HepG2 (cell line): ENCODE measurements around the gene METTL27. TPM values are rescaled to one million over a fixed set of nuclear protein-coding genes. Genes with fewer than 3 reads are reported as not detected.
A peak's percentile ranks its signal among the peaks of the same experiment; 100 is the strongest.

ENCODE experiments used
- GATA4 ChIP-seq: sonication (generic); IDR thresholded peaks from 2 replicates; pipeline ENCODE4 v1.6.1; 2016; ENCODE audit warnings: antibody characterized with exemption, low read depth, borderline replicate concordance
- HMG20B ChIP-seq: conservative IDR thresholded peaks from 2 replicates; pipeline ENCODE4 v1.6.1; 2016; ENCODE audit warnings: missing genetic modification reagents, missing compliant biosample characterization
- KLF11 ChIP-seq: IDR thresholded peaks from 2 replicates; pipeline ENCODE4 v1.6.1; 2016; ENCODE audit warnings: missing compliant biosample characterization
- MLLT10 ChIP-seq: sonication (generic); formaldehyde crosslinking; IDR thresholded peaks from 2 replicates; pipeline ENCODE4 v1.4.0; 2020; ENCODE audit warnings: missing genetic modification reagents
- MXD4 ChIP-seq: IDR thresholded peaks from 2 replicates; pipeline ENCODE4 v1.6.1; 2016; ENCODE audit warnings: mild to moderate bottlenecking, missing biosample characterization, missing genetic modification reagents
- NR2F6 ChIP-seq, 2 experiments: IDR thresholded peaks; 2 replicates each; pipeline ENCODE4 v1.6.1; 2016; ENCODE audit warnings: antibody characterized with exemption in 1 of 2, mild to moderate bottlenecking in 1 of 2
- POLR2G ChIP-seq: fragments of 200-400 bp; formaldehyde crosslinking; IDR thresholded peaks from 2 replicates; pipeline ENCODE4 v1.6.1; 2018; ENCODE audit warnings: mild to moderate bottlenecking, low read depth, low read length, moderate library complexity
- SMAD9 ChIP-seq: sonication (generic); formaldehyde crosslinking; IDR thresholded peaks from 2 replicates; pipeline ENCODE4 v1.5.1; 2020; ENCODE audit warnings: mild to moderate bottlenecking, missing genetic modification reagents
- WIZ ChIP-seq: sonication (generic); formaldehyde crosslinking; IDR thresholded peaks from 2 replicates; pipeline ENCODE4 v1.5.1; 2020; ENCODE audit warnings: mild to moderate bottlenecking, missing genetic modification reagents
- ZNF207 ChIP-seq: fragments of 450-650 bp; IDR thresholded peaks from 2 replicates; pipeline ENCODE4 v1.6.1; 2016; ENCODE audit warnings: antibody characterized with exemption, borderline replicate concordance
- ZNF724P ChIP-seq: sonication (generic); formaldehyde crosslinking; IDR thresholded peaks from 2 replicates; pipeline ENCODE4 v1.8.0; 2022; ENCODE audit warnings: missing genetic modification reagents, borderline replicate concordance
- ZSCAN30 ChIP-seq: sonication (generic); formaldehyde crosslinking; IDR thresholded peaks from 2 replicates; pipeline ENCODE4 v1.5.0; 2020; ENCODE audit warnings: mild to moderate bottlenecking, missing genetic modification reagents
- polyA plus RNA-seq, 8 experiments: library from polyadenylated mRNA; depleted of rRNA in 3 of 8; stranded (reverse) in 7 of 8; unstranded in 1 of 8; fragments of >200 nt; fragmentation: Illumina TruSeq in 4 of 8; extraction: Trizol in 4 of 8; gene quantifications; 2 replicates each; pipeline versions ENCODE4 v1.2.1 to v1.2.3, GENCODE V29; 2011 to 2016; ENCODE audit warnings: low read depth in 4 of 8, missing spikeins in 1 of 8, mixed read lengths in 1 of 8; ENCODE audit not compliant: insufficient read depth in 1 of 8
- total RNA-seq, 5 experiments: library from RNA; depleted of rRNA; stranded (reverse); fragments of >200 nt; fragmentation: Illumina TruSeq; extraction: Trizol; gene quantifications; 2 replicates each; pipeline ENCODE4 v1.2.3, GENCODE V29; 2016; ENCODE audit warnings: low read depth in 1 of 5
- TF ChIP-seq, protein P1 (sequence below): sonication (generic); formaldehyde crosslinking; IDR thresholded peaks from 2 replicates; pipeline ENCODE4 v1.5.1; 2020; ENCODE audit warnings: mild to moderate bottlenecking, missing genetic modification reagents, borderline replicate concordance
- TF ChIP-seq, protein P2 (sequence below): sonication (generic); formaldehyde crosslinking; IDR thresholded peaks from 2 replicates; pipeline ENCODE4 v1.8.0; 2023; ENCODE audit warnings: mild to moderate bottlenecking, missing genetic modification reagents
- TF ChIP-seq, protein P3 (sequence below), 2 experiments: sonication (generic) in 1 of 2; formaldehyde crosslinking in 1 of 2; IDR thresholded peaks; 2 replicates each; pipeline versions ENCODE4 v1.4.0 to v1.6.1; 2016 to 2020; ENCODE audit warnings: borderline replicate concordance in 1 of 2, low read depth in 1 of 2, mild to moderate bottlenecking in 1 of 2, missing genetic modification reagents in 1 of 2
- TF ChIP-seq, protein P4 (sequence below): sonication (generic); formaldehyde crosslinking; conservative IDR thresholded peaks from 2 replicates; pipeline ENCODE4 v1.8.0; 2022; ENCODE audit warnings: mild to moderate bottlenecking, moderate library complexity, missing genetic modification reagents

METTL27 gene
- total and polyA plus RNA-seq, 2 of the 13 experiments (the other 11 are each of a cell fraction or from before 2014, with no cell fraction given), result 2.0 to 3.0 TPM

DNA sequence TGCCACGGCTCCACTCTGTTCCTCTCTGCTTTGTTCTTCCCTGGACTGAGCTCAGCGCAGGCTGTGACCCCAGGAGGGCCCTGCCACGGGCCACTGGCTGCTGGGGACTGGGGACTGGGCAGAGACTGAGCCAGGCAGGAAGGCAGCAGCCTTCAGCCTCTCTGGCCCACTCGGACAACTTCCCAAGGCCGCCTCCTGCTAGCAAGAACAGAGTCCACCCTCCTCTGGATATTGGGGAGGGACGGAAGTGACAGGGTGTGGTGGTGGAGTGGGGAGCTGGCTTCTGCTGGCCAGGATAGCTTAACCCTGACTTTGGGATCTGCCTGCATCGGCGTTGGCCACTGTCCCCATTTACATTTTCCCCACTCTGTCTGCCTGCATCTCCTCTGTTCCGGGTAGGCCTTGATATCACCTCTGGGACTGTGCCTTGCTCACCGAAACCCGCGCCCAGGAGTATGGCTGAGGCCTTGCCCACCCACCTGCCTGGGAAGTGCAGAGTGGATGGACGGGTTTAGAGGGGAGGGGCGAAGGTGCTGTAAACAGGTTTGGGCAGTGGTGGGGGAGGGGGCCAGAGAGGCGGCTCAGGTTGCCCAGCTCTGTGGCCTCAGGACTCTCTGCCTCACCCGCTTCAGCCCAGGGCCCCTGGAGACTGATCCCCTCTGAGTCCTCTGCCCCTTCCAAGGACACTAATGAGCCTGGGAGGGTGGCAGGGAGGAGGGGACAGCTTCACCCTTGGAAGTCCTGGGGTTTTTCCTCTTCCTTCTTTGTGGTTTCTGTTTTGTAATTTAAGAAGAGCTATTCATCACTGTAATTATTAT, 10.3 kb downstream of the METTL27 start (continued):
- TF ChIP-seq, protein P1, sequence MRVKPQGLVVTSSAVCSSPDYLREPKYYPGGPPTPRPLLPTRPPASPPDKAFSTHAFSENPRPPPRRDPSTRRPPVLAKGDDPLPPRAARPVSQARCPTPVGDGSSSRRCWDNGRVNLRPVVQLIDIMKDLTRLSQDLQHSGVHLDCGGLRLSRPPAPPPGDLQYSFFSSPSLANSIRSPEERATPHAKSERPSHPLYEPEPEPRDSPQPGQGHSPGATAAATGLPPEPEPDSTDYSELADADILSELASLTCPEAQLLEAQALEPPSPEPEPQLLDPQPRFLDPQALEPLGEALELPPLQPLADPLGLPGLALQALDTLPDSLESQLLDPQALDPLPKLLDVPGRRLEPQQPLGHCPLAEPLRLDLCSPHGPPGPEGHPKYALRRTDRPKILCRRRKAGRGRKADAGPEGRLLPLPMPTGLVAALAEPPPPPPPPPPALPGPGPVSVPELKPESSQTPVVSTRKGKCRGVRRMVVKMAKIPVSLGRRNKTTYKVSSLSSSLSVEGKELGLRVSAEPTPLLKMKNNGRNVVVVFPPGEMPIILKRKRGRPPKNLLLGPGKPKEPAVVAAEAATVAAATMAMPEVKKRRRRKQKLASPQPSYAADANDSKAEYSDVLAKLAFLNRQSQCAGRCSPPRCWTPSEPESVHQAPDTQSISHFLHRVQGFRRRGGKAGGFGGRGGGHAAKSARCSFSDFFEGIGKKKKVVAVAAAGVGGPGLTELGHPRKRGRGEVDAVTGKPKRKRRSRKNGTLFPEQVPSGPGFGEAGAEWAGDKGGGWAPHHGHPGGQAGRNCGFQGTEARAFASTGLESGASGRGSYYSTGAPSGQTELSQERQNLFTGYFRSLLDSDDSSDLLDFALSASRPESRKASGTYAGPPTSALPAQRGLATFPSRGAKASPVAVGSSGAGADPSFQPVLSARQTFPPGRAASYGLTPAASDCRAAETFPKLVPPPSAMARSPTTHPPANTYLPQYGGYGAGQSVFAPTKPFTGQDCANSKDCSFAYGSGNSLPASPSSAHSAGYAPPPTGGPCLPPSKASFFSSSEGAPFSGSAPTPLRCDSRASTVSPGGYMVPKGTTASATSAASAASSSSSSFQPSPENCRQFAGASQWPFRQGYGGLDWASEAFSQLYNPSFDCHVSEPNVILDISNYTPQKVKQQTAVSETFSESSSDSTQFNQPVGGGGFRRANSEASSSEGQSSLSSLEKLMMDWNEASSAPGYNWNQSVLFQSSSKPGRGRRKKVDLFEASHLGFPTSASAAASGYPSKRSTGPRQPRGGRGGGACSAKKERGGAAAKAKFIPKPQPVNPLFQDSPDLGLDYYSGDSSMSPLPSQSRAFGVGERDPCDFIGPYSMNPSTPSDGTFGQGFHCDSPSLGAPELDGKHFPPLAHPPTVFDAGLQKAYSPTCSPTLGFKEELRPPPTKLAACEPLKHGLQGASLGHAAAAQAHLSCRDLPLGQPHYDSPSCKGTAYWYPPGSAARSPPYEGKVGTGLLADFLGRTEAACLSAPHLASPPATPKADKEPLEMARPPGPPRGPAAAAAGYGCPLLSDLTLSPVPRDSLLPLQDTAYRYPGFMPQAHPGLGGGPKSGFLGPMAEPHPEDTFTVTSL (CRISPR knock-in tag), result no peak
- TF ChIP-seq, protein P2, sequence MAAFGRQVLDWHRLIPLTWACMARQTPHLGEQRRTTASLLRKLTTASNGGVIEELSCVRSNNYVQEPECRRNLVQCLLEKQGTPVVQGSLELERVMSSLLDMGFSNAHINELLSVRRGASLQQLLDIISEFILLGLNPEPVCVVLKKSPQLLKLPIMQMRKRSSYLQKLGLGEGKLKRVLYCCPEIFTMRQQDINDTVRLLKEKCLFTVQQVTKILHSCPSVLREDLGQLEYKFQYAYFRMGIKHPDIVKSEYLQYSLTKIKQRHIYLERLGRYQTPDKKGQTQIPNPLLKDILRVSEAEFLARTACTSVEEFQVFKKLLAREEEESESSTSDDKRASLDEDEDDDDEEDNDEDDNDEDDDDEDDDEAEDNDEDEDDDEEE (CRISPR knock-in tag), result no peak
- TF ChIP-seq, protein P3, sequence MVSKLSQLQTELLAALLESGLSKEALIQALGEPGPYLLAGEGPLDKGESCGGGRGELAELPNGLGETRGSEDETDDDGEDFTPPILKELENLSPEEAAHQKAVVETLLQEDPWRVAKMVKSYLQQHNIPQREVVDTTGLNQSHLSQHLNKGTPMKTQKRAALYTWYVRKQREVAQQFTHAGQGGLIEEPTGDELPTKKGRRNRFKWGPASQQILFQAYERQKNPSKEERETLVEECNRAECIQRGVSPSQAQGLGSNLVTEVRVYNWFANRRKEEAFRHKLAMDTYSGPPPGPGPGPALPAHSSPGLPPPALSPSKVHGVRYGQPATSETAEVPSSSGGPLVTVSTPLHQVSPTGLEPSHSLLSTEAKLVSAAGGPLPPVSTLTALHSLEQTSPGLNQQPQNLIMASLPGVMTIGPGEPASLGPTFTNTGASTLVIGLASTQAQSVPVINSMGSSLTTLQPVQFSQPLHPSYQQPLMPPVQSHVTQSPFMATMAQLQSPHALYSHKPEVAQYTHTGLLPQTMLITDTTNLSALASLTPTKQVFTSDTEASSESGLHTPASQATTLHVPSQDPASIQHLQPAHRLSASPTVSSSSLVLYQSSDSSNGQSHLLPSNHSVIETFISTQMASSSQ (IDR thresholded peaks at IDR 0.05; ENCODE audit: low read depth), result no peak
- TF ChIP-seq, protein P3 (CRISPR knock-in tag; IDR thresholded peaks at IDR 0.05; ENCODE audit: borderline replicate concordance), result no peak
- no peak for TF ChIP-seq GATA4
- no peak for TF ChIP-seq ZSCAN30 (CRISPR knock-in tag)
- TF ChIP-seq KLF11, result no peak
- TF ChIP-seq ZNF207, result no peak
- no peak for TF ChIP-seq MXD4 (CRISPR knock-in tag)
- no peak for TF ChIP-seq HMG20B (CRISPR knock-in tag)
- peak; percentile 35; the same call in 1 of the 2 replicates for TF ChIP-seq POLR2G
- TF ChIP-seq, protein P4, sequence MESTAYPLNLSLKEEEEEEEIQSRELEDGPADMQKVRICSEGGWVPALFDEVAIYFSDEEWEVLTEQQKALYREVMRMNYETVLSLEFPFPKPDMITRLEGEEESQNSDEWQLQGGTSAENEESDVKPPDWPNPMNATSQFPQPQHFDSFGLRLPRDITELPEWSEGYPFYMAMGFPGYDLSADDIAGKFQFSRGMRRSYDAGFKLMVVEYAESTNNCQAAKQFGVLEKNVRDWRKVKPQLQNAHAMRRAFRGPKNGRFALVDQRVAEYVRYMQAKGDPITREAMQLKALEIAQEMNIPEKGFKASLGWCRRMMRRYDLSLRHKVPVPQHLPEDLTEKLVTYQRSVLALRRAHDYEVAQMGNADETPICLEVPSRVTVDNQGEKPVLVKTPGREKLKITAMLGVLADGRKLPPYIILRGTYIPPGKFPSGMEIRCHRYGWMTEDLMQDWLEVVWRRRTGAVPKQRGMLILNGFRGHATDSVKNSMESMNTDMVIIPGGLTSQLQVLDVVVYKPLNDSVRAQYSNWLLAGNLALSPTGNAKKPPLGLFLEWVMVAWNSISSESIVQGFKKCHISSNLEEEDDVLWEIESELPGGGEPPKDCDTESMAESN (CRISPR knock-in tag), result no peak
- TF ChIP-seq MLLT10, result no peak
- TF ChIP-seq SMAD9, result no peak
- no peak; the same call in 1 of the 2 replicates for TF ChIP-seq NR2F6 (IDR thresholded peaks at IDR 0.05)
- TF ChIP-seq NR2F6 (CRISPR knock-in tag; IDR thresholded peaks at IDR 0.05), result no peak
- TF ChIP-seq WIZ (CRISPR knock-in tag), result no peak
- no peak for TF ChIP-seq ZNF724P (CRISPR knock-in tag)
